ENCODE data around the gene DTYMK.

DNA sequence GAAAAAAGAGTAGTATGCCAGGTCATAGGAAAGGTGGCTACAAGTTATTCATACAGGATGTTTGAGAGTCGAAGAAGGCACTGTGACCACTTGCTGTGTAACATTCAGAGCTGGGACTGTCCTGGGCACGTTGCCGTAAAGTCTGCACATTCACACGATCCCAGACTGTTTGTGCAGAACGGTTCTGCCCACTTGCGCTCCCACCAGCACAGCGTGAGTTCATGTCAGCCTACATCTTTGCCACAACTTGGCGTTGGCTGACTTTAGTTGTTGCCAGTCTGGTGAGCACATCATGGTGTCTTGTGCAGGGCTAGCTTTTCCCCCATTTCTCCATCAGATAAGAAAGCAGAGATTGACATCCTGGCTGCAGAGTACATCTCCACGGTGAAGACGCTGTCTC is 22.3 kb upstream of the DTYMK start:
- TF ChIP-seq EP300 (IDR thresholded peaks at IDR 0.05) (no peak), POLR2A (IDR thresholded peaks at IDR 0.05) (no peak)
- TF ChIP-seq, protein P1, sequence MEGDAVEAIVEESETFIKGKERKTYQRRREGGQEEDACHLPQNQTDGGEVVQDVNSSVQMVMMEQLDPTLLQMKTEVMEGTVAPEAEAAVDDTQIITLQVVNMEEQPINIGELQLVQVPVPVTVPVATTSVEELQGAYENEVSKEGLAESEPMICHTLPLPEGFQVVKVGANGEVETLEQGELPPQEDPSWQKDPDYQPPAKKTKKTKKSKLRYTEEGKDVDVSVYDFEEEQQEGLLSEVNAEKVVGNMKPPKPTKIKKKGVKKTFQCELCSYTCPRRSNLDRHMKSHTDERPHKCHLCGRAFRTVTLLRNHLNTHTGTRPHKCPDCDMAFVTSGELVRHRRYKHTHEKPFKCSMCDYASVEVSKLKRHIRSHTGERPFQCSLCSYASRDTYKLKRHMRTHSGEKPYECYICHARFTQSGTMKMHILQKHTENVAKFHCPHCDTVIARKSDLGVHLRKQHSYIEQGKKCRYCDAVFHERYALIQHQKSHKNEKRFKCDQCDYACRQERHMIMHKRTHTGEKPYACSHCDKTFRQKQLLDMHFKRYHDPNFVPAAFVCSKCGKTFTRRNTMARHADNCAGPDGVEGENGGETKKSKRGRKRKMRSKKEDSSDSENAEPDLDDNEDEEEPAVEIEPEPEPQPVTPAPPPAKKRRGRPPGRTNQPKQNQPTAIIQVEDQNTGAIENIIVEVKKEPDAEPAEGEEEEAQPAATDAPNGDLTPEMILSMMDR (IDR thresholded peaks at IDR 0.05): no peak

All from gastroesophageal sphincter (tissue), 3 donors.